ENCODE measurements around the gene DUSP3.

DUSP3 gene

GRCh38 chr17:43732958-43733357 is 45.8 kb downstream of the DUSP3 start:
- peak; percentile 51; the same call in 2 of the 3 replicates for ATAC-seq (ENCODE audit: low read depth)
- Histone ChIP-seq H3K36me3 (ENCODE audit: low read depth) (no peaks in the 10 kb centered on the region), H3K4me3 (ENCODE audit: severe bottlenecking) (no peak overlapping the region), H3K27me3 (ENCODE audit: insufficient read depth, poor library complexity, severe bottlenecking) (no peaks in the 10 kb centered on the region), H3K9me3 (ENCODE audit: severe bottlenecking) (no peaks in the 10 kb centered on the region), H3K27ac (ENCODE audit: poor library complexity, severe bottlenecking) (no peak overlapping the region), H3K4me1 (ENCODE audit: insufficient read depth, poor library complexity, severe bottlenecking) (no peaks in the 10 kb centered on the region)
- no peak for TF ChIP-seq CTCF (IDR thresholded peaks at IDR 0.05; ENCODE audit: poor library complexity, severe bottlenecking)
- no peak for DNase-seq (ENCODE audit: low spot score)

GRCh38 chr17:43728081-43728480 is 50.7 kb downstream of the DUSP3 start:
- no peak for TF ChIP-seq CTCF (IDR thresholded peaks at IDR 0.05; ENCODE audit: poor library complexity, severe bottlenecking)
- H3K4me1 ChIP-seq (ENCODE audit: insufficient read depth, poor library complexity, severe bottlenecking), result no peaks in the 10 kb centered on the region
- ATAC-seq (ENCODE audit: low read depth) (no peak), DNase-seq (ENCODE audit: low spot score) (no peak)
- H3K36me3 ChIP-seq (ENCODE audit: low read depth), result no peaks in the 10 kb centered on the region
- no peaks in the 10 kb centered on the region for H3K27me3 ChIP-seq (ENCODE audit: insufficient read depth, poor library complexity, severe bottlenecking)
- H3K27ac ChIP-seq (ENCODE audit: poor library complexity, severe bottlenecking), result no peak overlapping the region
- no peaks in the 10 kb centered on the region for H3K9me3 ChIP-seq (ENCODE audit: severe bottlenecking)
- no peak overlapping the region for H3K4me3 ChIP-seq (ENCODE audit: severe bottlenecking)

GRCh38 chr17:43723697-43724359 is 54.9 kb downstream of the DUSP3 start:
- Histone ChIP-seq H3K27ac (ENCODE audit: poor library complexity, severe bottlenecking) (no peak overlapping the region), H3K27me3 (ENCODE audit: insufficient read depth, poor library complexity, severe bottlenecking) (no peaks in the 10 kb centered on the region), H3K36me3 (ENCODE audit: low read depth) (no peaks in the 10 kb centered on the region), H3K4me1 (ENCODE audit: insufficient read depth, poor library complexity, severe bottlenecking) (no peaks in the 10 kb centered on the region), H3K9me3 (ENCODE audit: severe bottlenecking) (no peaks in the 10 kb centered on the region), H3K4me3 (ENCODE audit: severe bottlenecking) (no peak overlapping the region)
- ATAC-seq (ENCODE audit: low read depth) (peak; percentile 72), DNase-seq (ENCODE audit: low spot score) (no peak)
- TF ChIP-seq CTCF (IDR thresholded peaks at IDR 0.05; ENCODE audit: poor library complexity, severe bottlenecking), result no peak

- Histone ChIP-seq H3K27ac (ENCODE audit: poor library complexity, severe bottlenecking) (no peak overlapping the region), H3K9me3 (ENCODE audit: severe bottlenecking) (no peaks in the 10 kb centered on the region), H3K4me3 (ENCODE audit: severe bottlenecking) (no peak overlapping the region), H3K4me1 (ENCODE audit: insufficient read depth, poor library complexity, severe bottlenecking) (no peaks in the 10 kb centered on the region), H3K27me3 (ENCODE audit: insufficient read depth, poor library complexity, severe bottlenecking) (no peaks in the 10 kb centered on the region), H3K36me3 (ENCODE audit: low read depth) (no peaks in the 10 kb centered on the region)
- ATAC-seq (ENCODE audit: low read depth), result no peak
- DNase-seq (ENCODE audit: low spot score), result no peak
- TF ChIP-seq CTCF (IDR thresholded peaks at IDR 0.05; ENCODE audit: poor library complexity, severe bottlenecking), result no peak
These were observed 55.7 kb downstream of the DUSP3 start for GRCh38 chr17:43722870-43723665.

DNA sequence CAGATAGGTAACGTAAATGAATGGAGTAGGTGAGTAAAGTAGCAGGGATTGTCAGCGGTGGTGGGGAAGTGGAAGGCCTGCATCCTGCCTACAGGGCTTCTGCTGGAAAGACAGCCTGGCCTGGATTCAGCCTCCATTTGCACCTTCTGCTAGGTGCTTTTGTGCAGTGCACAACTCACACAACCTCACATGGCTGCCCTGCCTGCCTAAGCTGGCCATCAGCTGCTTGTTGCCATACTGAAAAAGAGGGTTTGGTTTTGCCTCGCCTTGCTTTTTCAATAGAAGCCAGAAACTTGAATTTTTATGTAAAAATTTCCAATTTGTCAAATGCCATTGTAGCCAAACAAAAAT is 56.5 kb downstream of the DUSP3 start:
- Histone ChIP-seq H3K27me3 (ENCODE audit: insufficient read depth, poor library complexity, severe bottlenecking) (no peaks in the 10 kb centered on the region), H3K27ac (ENCODE audit: poor library complexity, severe bottlenecking) (no peak overlapping the region), H3K4me1 (ENCODE audit: insufficient read depth, poor library complexity, severe bottlenecking) (no peaks in the 10 kb centered on the region), H3K36me3 (ENCODE audit: low read depth) (no peaks in the 10 kb centered on the region), H3K9me3 (ENCODE audit: severe bottlenecking) (no peaks in the 10 kb centered on the region), H3K4me3 (ENCODE audit: severe bottlenecking) (no peak overlapping the region)
- TF ChIP-seq CTCF (IDR thresholded peaks at IDR 0.05; ENCODE audit: poor library complexity, severe bottlenecking), result no peak
- ATAC-seq (ENCODE audit: low read depth) (no peak), DNase-seq (ENCODE audit: low spot score) (no peak)

All from RWPE2 (cell line).